Ishikawa (cell line): Measurements from ENCODE around the gene ANKRD28.

Source experiments
- CREB1 ChIP-seq: IDR thresholded peaks from 2 replicates; pipeline ENCODE4 v1.6.1; 2012; ENCODE audit warnings: low read depth
- EP300 ChIP-seq: IDR thresholded peaks from 2 replicates; pipeline ENCODE4 v1.6.1; 2012; ENCODE audit warnings: borderline replicate concordance
- FOXM1 ChIP-seq: IDR thresholded peaks from 2 replicates; pipeline ENCODE4 v1.6.1; 2012; ENCODE audit warnings: low read depth, borderline replicate concordance
- NFIC ChIP-seq: IDR thresholded peaks from 2 replicates; pipeline ENCODE4 v1.6.1; 2012
- TAF1 ChIP-seq: IDR thresholded peaks from 2 replicates; pipeline ENCODE4 v1.6.1; 2012; ENCODE audit warnings: low read depth, mild to moderate bottlenecking
- TCF12 ChIP-seq: IDR thresholded peaks from 2 replicates; pipeline ENCODE4 v1.6.1; 2012; ENCODE audit warnings: low read depth
- YY1 ChIP-seq: IDR thresholded peaks from 2 replicates; pipeline ENCODE4 v1.6.1; 2012; ENCODE audit warnings: low read depth
- TF ChIP-seq, protein P1 (sequence below): IDR thresholded peaks from 2 replicates; pipeline ENCODE4 v1.6.1; 2012
- TF ChIP-seq, protein P2 (sequence below): IDR thresholded peaks from 2 replicates; pipeline ENCODE4 v1.6.1; 2012; ENCODE audit warnings: low read depth, mild to moderate bottlenecking

DNA sequence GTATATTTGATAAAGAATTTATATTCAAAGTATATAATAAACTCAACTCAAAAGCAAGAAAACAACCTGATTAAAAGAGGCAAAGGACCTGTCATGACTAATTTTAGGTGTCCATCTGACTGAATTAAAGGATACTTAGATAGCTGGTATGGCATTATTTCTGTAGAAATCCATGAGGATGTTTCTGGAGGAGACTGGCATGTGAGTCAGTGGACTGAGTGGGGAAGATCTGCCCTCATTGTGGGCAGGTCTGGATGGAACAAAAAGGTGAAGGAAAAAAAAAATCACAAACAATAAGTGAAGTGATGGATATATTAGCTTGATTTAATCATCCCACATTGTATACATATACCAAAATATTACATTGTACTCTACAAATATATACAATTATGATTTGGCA lies 16.6 kb downstream of the ANKRD28 start:
- TF ChIP-seq YY1 (no peak), NFIC (no peak), CREB1 (no peak), EP300 (no peak), TAF1 (no peak), TCF12 (no peak), FOXM1 (no peak)
- TF ChIP-seq, protein P1, sequence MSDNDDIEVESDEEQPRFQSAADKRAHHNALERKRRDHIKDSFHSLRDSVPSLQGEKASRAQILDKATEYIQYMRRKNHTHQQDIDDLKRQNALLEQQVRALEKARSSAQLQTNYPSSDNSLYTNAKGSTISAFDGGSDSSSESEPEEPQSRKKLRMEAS, result no peak
- TF ChIP-seq, protein P2, sequence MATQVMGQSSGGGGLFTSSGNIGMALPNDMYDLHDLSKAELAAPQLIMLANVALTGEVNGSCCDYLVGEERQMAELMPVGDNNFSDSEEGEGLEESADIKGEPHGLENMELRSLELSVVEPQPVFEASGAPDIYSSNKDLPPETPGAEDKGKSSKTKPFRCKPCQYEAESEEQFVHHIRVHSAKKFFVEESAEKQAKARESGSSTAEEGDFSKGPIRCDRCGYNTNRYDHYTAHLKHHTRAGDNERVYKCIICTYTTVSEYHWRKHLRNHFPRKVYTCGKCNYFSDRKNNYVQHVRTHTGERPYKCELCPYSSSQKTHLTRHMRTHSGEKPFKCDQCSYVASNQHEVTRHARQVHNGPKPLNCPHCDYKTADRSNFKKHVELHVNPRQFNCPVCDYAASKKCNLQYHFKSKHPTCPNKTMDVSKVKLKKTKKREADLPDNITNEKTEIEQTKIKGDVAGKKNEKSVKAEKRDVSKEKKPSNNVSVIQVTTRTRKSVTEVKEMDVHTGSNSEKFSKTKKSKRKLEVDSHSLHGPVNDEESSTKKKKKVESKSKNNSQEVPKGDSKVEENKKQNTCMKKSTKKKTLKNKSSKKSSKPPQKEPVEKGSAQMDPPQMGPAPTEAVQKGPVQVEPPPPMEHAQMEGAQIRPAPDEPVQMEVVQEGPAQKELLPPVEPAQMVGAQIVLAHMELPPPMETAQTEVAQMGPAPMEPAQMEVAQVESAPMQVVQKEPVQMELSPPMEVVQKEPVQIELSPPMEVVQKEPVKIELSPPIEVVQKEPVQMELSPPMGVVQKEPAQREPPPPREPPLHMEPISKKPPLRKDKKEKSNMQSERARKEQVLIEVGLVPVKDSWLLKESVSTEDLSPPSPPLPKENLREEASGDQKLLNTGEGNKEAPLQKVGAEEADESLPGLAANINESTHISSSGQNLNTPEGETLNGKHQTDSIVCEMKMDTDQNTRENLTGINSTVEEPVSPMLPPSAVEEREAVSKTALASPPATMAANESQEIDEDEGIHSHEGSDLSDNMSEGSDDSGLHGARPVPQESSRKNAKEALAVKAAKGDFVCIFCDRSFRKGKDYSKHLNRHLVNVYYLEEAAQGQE, result no peak
